ENCODE results near the gene ALOX12B.
"Not testable (repeated sequence)": the region's sequence is repeated elsewhere in the genome, so short reads cannot be mapped to it uniquely, and the experiment has no call there.

Gene ALOX12B

DNA sequence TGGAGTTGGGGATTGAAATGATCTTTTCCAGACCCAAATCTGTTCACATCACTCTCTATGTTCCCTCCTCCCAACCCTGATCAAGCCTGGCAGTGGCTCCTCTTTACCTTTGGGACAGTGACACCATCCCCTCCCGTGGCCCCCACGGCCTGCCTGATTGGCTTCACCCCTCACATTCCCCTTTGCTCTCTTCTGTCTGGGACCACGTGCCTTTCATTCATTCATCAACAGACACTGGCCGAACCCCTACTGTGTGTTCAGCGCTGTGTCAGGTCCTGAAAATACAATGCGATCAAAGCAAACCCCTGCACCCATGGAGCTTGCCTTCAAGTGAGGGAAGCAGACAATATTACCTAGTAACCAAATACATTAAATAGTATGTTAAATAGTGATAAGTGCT is 2.2 kb upstream of the ALOX12B start:
- in situ Hi-C loops (cut with MboI; ENCODE audit: low sequenced_read_pairs): no loop called here

DNA sequence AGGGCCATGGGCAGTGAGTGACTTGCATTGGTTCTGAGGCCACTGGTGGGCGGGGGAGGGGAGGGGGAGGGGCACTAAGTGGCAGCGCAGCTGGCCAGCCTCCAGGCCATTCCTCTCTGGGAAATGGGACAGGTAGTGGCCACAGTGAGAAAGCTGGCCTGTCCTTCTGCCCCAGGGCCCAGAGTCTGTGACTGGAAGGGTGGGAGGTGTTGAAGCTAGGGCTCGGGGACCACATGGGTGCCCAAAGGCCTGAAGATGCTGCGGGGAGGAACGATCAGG is 375 bp upstream of the ALOX12B start:
- in situ Hi-C loops (cut with MboI; ENCODE audit: low sequenced_read_pairs): no loop called here

DNA sequence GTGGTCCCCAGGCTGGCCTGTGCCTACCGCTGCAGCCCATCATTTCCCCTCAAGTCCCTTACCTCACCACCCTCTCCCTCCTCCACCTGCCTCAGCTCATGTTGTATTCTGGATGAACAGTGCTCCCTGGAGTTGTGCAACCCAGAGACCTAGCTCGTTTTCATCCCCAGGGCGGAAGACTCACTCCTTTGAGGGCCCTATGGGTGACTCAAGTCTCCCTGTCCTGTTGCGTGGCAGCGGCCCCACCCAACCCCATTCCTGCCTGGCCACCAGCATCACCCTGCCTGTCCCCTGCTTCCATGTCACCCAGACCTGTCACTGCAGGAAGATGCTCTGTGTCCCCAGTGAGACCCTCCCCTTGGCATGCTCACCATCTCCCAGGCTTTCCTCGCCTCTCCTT is 3.3 kb downstream of the ALOX12B start:
- in situ Hi-C loops (cut with MboI; ENCODE audit: low sequenced_read_pairs): no loop called here

DNA sequence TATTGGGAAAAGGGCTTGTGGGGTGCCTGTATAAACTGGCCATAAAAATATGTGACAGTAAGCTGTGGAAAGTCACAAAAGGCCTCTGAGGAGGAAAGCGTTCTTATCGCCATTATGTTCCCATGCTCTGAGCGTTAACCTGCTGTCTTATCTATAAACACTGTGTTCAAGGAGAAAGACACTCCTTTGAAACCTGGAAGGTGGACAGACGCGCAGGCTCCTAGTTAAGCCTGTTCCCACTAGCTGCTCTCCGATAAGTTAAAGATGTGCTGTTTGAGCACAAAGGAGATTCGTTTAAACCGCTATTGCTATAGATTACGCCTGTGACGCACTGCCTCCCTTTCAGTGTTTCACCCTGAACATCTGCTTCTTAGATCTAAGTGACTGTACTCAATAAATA is 5.2 kb downstream of the ALOX12B start:
- in situ Hi-C loops (cut with MboI; ENCODE audit: low sequenced_read_pairs): no loop called here

DNA sequence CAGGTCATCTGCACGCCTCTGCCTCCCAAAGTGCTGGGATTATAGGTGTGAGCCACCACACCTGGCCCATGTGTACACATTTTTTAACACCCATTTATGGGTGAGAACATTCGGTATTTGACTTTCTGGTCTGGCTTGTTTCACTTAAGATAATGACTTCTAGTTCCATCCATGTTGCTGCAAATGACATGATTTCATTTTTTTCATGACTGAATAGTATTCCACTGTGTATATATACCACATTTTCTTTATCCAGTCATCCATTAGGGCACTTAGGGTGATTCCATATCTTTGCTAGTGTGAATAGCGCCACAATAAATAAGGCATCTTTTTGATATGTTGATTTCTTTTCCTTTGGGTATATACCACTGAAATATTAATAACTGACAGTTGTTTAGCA is 5.6 kb downstream of the ALOX12B start:
- in situ Hi-C loops (cut with MboI; ENCODE audit: low sequenced_read_pairs): no loop called here

DNA sequence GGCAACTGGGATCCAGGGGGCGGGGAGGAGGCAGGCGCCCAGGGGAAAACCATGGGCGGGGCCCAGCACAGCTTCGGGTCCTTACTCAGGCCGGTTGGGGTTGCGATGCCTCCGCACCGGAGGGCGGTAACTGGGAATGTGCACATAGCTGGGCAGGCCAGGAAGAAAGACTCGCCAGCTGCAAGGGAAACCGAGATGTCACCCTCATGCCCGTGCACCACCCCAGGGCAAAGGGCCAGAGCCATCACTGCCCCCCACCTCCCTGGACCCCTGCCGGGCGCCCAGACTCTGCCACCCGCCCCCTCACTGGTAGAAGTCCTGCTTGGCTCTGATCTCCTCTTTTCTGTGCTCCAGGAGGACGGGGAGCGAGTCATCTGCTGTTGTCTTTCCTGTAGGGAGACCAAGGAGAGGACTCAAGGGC is 6.7 kb downstream of the ALOX12B start:
- in situ Hi-C loops (cut with MboI; ENCODE audit: low sequenced_read_pairs): no loop called here

DNA sequence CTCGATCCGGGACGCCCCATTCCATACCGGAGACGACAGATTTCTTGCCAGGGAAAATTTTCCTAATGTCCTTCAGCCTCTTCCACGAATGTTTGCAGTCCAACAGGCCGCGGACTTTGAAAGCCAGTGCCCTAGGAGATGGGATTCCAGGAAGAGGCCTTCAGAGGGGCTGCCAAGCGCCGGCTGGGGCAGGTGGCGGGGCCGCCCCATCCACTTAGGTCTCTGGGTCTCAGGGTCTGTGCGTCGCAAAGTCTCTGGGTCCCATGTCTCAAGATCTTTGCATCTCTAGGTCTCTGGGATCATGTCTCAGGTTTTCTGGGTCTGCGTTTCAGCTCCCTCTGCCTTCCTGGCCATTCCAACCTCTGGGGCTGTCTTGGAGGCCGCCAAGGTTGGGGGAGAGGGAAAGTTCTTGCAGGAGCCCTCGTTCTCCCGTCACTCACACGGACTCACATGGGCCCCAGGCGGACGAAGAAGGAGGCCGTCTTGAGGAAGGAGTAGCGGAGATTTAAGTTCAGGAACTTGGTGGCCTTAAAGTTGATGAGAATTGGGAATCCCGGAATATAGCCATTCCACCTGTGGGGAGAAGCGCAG is 7.2 kb downstream of the ALOX12B start:
- in situ Hi-C loops (cut with MboI; ENCODE audit: low sequenced_read_pairs): no loop called here

DNA sequence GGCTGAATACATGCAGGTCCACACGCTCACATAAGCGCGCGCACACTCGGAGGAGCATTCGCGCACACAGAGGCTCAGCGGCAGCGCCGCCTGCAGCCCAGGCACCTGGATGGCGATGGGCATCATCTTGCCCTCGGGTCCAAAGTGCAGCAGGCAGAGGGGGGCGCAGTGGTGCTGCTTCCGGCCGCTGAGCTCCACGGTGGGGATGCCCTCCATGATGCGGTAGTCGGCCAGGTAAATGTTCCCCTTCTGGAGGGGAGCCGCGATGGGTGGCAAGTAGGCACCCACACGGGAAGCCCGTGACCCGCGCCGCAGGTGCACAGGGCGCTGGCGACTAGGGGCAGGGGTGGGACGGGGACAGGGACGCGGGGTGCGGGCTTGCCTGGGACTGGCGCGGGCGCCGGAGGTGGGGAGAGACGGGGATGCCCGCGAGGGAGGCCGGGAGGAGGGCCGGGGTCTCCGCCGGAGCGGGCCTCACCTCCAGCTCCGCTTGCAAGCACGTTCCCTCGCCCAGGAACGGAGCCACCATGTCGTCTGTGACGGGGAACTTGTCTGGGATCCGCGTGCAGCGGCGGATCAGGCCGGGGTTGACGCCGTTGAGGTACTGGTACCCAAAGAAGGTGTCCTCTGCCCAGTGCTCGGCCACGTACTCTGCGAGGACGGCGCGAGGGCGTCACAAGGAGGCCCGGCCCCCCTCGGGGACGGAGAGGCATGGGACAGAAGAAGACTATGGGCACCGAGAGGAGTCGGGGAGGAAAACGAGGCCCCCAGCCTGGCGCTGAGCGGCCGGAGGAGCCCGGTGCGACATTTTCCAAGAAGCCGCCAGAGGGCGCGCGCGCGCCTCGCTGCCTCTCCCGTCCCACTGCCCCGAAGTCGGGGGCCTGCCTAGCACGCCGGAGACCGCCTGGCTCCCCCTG is 8.0 kb downstream of the ALOX12B start:
- in situ Hi-C loops (cut with MboI; ENCODE audit: low sequenced_read_pairs): no loop called here

DNA sequence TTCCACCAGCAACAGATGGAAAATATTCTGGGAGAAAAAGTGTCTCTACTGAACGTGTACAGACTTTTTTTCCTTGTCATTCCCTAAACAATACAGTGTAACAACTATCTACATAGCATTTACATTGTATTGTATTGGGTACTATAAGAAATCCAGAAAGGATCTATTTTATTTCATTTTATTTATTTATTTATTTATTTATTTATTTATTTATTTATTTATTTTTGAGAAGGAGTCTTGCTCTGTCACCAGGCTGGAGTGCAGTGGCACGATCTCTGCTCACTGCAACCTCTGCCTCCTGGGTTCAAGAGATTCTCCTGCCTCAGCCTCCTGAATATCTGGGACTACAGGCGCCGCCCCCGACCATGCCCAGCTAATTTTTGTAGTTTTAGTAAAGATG is 9.6 kb downstream of the ALOX12B start:
- in situ Hi-C loops (cut with MboI; ENCODE audit: low sequenced_read_pairs): not testable (repeated sequence)

DNA sequence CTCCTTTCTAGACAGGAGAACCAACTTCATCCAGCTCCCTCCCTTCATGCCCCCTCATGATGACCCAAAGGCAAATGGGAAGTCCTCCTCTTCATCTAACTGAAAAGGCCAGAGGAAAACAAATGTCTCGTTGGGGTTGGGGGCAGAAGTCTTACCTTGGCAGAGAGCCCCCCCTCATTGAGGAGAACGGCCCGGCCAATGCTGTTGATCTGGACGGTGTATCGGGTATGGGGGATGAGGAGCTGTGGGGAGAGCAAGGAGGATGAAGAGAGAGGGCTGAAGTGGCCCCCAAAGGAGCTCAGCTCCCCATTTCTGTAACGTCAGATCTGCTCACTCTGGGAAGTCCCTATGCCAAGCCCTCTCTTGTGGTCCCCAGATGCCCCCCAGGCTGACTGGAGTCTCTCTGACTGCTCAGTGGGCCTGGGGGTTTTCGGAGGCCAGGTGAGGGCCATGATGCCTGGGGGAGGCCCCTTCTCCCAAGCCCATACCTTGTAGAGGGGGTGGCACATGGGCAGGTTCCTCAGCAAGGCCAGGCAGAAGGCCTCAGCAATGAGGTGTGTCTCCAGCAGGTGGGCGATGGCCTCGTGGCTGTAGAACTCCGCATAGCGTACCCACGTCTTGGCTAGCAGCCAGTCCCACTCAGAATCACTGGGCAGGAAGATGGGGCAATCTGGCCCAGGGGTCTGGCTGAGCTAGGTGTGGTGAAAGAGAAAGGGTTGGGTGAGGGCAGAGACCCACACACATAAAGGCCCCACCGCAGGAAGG is 10.8 kb downstream of the ALOX12B start:
- in situ Hi-C loops (cut with MboI; ENCODE audit: low sequenced_read_pairs): no loop called here

DNA sequence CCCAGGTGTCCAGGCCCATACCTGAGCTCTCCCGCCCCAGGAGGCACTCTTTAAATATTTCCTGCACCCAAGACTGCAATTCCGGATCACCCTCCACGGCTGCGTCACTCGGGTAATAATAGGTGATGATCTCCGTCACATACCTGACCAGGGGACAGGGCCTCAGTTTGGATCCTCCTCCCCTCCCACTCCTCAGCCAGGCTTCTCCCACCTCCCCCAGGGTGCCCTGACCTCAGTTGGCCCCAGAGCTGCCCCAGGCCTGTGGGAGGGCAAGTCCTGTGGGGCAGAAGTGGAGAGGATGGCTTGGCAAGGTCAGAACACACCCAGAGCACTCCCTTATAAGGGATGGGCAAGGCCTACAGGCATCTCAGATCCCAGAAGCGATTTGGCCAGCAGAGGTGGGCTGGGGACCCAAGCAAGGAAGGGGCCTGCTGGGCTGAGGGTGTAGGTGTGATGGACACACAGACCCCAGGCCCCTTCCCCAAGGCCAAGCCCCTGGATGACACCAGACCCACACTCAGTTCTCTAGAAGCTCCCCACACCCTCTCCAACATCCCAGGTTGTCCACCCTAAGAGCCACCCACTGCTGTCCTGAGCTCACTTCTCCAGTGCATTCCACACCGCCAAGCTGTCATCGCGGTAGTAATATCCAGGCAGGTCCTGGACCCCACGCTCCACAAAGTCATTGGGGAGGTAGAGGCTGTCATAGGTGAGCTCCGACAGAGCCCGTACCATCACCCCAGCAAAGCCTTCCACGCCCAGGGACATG is 11.8 kb downstream of the ALOX12B start:
- in situ Hi-C loops (cut with MboI; ENCODE audit: low sequenced_read_pairs): no loop called here

DNA sequence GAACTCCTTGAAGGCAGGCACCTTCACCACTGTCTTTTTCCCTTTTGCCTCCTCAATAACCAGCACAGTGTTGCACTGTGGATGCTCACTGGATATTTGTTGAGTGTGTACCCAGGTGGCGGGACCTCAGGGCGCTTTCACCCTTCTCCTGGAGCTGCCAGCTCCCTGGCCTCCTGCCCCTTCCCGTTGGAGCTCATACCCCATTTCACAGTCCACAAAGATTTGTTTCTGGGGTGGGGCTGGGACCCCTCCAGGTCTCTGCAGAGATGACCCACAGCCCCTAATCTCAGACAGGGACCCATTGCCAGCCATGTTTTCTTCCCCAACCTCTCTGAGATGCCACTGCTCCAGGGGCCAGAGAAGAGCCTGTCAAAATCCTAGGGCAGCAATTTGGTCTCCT is 12.4 kb downstream of the ALOX12B start:
- in situ Hi-C loops (cut with MboI; ENCODE audit: low sequenced_read_pairs): no loop called here

DNA sequence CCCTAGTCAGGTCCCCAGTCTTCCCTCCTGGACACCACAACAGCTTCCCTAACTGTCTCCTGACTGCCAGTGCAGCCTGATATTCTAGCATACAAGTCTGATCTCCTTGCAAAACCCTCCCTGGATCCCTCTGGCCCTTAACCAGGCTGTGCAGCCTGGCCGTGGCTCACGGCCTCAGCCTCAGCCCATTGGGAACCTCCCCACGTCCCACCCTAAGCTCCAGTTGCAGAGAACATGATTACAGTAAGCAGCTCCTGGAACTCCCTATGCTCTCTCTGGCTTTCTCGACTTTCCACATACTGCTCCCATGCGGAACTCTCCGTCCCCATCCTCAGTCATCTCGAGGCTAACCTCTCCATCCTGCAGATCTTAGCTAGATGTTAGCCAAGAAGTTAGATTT is 13.0 kb downstream of the ALOX12B start:
- in situ Hi-C loops (cut with MboI; ENCODE audit: low sequenced_read_pairs): loop anchor here (25.0 kb wide), 1 partner anchor 688 kb away; the partner anchor contains the start of gene SPDYE4

DNA sequence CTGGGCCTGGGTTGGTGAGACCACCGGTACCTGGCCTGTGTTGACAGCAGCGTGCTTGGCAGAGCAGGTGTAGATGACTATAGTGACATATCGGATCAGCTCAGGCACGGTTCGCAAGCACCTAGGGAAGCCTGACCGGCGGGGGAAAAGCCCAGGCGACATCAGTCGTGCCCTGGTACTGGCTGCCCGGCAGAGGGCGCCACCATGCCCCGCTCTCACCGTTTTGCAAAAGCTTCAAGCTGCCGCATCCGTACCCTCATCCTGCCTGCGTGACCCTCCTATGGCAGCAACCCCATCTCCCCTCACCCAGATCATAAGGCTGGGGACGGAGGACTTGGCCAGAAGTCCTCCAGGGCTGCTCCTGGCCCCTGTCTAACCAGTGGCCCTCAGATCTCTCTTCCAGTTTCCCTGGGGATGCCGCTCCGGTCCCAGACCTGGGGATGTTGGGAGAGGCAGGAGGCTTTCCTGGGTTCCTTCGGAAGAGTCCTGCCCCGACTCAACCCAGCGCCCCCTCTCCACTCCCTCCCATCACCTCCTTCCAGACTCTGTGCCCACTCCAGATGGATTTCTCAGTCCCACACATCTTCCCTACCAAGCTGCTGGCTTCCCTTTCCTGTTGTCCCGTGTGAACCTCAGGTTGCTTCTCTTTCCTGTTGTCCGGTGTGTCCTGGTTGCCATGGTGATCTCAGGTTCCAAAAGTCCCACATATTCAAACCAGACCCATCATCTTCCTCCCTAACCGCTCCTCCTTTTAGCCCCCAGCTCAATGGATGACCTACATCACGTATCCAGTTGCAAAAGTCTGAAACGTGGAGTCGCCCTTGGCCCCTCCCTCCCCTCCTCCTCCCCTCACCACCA is 13.7 kb downstream of the ALOX12B start:
- in situ Hi-C loops (cut with MboI; ENCODE audit: low sequenced_read_pairs): loop anchor here (25.0 kb wide), 1 partner anchor 688 kb away; the partner anchor contains the start of gene SPDYE4

DNA sequence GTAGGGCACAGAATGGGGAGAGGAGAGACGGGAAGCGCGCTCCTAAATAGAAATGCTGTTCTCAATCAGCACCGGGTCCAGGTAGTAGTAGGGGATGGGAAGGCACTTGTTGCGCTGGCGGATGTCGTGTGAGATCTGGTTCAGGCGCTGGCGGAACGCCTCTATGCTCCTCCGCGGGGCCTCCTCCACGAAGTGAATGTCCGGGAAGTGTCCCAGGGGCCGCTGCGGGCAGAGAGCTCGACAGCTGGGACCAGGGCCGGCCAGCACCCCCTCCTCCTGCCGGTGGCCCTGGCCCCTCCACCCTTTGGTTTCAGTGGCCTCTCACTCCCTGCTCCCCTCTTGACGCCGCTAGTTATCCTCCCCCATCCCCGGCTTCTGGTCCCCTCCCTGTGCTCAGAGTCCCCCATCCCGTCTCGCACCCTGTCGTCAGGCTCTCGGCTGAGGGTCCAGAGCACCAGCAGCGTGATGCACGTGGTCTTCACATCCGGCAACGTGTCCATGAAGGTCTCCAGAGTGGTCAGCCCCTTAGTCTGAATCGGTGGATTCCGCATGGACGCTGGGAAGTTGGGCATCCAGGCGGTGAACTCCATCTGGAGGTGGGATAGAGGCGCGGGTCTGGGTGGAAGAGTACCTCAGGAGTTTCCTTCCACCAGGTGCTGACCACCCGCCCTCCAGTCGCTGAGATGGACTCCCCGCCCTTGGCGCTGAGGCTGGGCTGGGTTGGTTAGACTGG is 14.6 kb downstream of the ALOX12B start:
- in situ Hi-C loops (cut with MboI; ENCODE audit: low sequenced_read_pairs): loop anchor here (25.0 kb wide), 1 partner anchor 689 kb away; the partner anchor contains the start of gene SPDYE4

DNA sequence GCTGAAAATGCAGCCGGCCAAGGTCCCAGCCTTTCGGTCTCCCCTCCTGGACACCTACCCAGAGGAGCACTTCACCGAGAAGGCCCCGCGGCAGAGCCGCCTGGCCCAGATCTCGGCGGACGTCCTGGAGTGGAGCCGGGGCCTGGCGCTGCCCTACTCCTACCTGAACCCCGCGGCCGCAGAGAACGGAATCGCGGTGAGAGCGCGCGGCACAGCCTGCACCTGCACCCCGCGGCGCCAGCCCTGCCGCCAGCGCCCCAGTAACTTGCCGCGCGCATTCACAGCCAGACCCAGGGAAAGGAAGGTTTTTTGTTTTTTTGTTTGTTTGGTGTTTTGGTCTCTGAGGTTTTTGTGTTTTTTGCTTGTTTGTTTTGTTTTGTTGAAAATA is 15.2 kb downstream of the ALOX12B start:
- in situ Hi-C loops (cut with MboI; ENCODE audit: low sequenced_read_pairs): loop anchor here (25.0 kb wide), 1 partner anchor 690 kb away; the partner anchor contains the start of gene SPDYE4

DNA sequence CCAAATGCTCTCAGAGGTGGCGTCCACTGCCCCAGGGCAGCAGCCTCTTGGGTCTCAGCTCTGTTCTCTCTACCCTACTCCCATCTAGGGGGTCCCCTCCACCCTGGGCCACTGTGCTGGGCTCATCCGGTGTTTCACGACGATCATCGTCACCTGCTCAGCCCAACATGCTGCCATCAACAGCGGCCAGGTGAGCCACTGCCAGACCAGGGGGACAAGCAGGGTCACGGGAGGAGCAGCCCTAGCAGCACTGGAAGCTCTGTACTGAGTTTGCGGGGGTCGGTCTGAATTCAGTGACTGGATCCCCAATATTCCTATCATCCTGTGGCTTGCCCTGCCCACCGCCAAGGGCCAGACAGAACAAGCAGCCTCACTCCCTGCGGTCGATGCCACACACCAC is 16.0 kb downstream of the ALOX12B start:
- in situ Hi-C loops (cut with MboI; ENCODE audit: low sequenced_read_pairs): loop anchor here (25.0 kb wide), 1 partner anchor 691 kb away; the partner anchor contains the start of gene SPDYE4

DNA sequence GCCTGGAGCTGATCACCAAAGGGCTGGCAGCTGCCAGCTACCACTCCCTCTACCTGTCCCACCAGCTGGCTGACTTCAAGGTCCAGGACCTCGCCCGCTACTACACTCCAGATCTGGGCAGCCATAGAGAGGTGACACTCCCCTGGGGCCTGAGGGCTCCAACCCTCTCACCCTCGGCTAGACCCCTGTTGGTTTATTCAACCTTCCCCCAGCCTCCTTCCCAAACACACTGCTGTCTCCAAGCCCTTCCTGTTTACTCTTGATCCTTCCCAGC is 18.0 kb downstream of the ALOX12B start:
- in situ Hi-C loops (cut with MboI; ENCODE audit: low sequenced_read_pairs): loop anchor here (25.0 kb wide), 1 partner anchor 693 kb away; the partner anchor contains the start of gene SPDYE4
